Stimulated activated CD8-positive, alpha-beta memory T cell treated with anti-CD3 and anti-CD28 coated beads, Interleukin-4, amount 100 ng/mL, for 24 hours (primary cell): ENCODE results near the gene PISD.
"Not testable (repeated sequence)": the region's sequence is repeated elsewhere in the genome, so short reads cannot be mapped to it uniquely, and the experiment has no call there.

Experiments
- DNase-seq: peaks from one replicate; pipeline ENCODE4 v3.0.0-alpha.2; 2020; ENCODE audit warnings: low read depth

PISD gene

DNA sequence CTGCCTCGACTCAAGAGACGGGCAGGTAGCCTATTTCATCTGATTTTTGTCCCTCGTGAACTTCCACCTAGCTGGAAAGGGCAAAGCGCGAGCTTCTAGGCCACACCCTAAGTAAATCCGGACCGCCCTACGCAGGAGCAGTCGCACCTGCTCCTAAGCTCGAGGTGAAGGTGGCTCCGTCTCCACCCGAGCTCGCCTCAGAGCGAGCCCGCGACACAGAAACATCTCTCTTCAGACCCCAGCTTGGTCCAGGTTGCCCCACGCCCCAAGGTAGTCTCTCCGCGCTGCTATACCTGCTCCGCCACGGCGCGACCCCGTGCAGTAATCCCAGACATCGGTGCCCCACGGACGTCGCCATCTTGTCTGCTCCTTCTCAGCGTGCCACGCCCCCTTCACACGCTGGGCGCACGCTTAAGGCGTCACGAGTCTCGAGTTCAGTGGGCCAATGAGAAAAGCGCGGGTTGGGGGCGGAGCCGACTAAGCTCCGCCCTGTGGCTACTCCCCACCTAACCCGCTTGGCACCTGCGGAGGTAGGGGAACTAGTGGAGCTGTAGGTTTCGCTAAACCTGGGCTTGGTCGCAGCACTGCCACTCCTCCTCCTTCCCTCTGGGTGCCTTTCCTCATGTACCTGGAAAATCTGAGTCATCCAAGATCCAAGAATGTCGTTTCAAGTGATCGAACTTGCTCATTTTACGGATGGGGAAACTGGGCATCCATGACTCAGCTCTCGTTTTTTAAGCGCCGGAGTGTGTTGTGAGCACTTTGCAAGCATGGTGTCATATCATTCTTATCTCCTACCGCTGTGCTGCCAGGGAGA, at the start of gene PISD:
Gene PISD (minus strand): TSS at position 365 of the 817 bp plus-strand sequence. CDS start 7 bp downstream, at position 358.
- DNase-seq: peak; percentile 94

DNA sequence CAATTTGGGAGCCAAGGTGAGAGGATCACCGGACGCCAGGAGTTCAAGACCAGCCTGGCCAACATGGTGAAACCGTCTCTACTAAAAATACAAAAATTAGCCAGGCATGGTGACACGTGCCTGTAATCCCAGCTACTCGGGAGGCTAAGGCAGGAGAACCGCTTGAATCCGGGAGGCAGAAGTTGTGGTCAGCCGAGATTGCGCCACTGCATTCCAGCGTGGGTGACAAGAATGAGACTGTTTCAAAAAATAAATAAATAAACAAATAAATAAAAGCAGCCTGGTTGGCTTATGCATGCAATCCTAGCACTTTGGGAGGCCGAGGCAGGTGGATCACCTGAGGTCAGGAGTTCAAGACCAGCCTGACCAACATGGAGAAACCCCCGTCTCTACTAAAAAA, 49.2 kb upstream of the PISD start:
- DNase-seq: not testable (repeated sequence)

- DNase-seq: no peak
Measured at GRCh38 chr22:31707519-31707918, 45.5 kb upstream of the PISD start.

DNA sequence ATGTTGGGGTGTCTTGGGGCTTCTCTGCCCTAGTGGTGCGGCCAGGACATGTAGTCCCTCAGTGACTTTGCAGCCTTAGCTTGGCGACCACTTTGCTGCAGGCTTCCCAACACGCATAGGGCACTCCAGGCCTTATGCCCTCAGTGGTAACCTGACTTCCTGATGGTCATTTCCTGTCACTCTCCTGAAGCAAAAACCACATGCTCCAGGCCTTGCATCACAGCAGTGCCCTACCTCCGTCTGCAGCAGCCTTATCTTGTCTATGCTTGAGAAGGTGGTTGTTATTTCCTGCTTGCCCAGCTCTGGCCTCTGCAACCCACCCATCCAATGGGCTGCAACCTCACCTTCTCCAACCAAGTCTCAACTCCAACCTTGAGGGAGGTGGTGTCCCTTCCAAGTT, 33.4 kb upstream of the PISD start:
- DNase-seq: no peak

DNA sequence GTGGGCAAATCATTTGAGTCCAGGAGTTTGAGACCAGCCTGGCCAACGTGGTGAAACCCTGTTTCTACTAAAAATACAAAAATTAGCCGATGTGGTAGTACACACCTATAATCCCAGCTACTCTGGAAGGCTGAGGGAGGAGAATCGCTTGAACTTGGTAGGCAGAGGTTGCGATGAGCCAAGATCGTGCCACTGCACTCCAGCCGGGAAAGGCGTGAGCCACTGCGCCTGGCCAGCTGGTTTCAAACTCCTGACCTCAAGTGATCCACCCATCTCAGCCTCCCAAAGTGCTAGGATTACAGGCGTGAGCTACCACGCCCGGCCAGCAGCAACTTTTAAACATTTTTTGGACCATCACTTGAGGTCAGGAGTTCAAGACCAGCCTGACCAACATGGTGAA, 32.0 kb upstream of the PISD start:
- not testable (repeated sequence) for DNase-seq

DNA sequence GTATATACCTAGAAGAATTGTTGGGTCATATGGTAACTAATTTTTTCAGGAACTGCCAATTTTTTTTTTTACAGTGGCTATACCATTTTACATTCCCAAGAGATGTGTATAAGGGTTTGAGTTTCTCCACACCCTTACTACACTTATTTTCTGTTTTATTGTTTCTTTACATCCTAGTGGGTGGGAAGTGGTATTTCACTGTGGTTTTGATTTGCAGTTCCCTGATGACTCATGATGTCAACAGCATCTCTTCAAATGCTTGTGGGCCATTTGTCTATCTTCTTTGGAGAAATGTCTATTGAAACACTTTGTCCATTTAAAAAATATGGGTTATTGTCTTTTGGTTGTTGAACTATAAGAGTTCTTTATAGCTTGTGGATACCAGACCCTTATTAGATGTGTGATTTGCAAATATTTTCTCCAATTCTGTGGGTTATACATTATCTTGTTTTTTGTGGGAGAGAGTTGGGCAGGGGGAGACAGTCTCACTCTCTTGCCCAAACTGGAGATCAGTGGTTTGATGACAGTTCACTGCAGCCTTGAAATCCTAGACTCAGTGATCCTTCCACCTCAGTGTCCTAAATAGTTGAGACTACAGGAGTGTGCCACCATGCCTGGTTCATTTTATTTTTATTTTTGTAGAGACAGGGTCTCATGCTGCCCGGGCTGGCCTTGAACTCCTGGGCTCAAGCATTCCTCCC, 30.3 kb upstream of the PISD start:
- no peak for DNase-seq

DNA sequence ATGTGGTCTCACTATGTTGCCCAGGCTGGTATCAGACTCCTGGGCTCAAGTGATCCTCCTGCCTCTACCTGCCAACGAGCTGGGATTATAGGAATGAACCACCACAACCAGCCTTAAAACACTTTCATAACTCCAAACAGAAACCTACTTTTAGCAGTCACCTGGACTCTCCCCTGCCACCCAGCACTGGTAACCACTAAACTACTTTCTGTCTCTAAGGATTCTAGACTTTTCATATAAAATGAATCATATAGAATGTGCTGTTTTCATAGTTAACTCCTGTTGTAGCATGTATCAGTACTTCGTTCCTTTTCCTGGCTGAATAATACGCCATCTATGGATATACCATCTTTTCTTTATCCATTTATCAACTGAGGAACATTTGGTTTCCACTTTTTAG, 29.4 kb upstream of the PISD start:
- no peak for DNase-seq

DNA sequence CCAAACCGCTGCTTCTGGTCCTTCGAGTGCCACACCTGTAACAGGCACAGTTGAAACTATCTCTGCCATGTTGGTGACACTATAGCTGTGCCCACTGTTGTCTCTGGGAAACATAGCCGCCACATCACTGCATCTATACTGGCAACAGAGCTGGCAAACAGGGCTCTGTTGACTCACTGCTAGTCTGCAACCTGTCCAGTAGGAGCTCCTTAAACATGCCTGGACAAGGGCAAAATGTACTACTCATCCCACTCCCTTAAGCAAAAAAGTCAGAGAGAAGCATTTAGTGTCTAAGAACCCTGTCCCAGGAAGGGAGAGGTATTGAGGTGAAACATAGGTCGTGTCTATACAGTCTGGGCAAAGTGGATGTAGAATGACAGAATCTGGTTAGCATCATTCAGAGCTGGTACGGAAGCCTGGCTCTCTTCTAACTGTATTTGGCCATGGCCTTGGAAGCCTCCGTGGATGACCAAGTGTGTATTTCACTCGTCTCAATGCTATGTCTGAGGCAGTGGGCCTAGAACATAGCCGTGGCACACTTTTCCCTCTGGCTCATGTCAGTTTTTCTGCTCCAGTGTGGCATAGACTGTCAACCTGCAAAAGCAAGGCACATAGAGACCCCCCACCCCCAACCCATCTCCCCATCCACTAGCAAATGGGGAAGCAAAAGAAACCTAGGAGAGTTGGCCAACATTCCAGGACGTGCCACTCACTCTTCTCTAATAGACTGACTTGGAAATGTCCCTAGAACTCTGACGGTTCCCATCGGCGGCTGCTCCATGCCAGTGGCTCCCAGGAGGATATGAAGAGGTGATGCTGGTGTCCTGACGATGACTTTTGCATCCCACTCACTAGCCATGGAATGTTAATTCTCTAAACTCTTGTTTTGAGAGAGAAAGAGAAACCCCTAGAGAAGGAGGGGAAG, 21.4 kb upstream of the PISD start:
- no peak for DNase-seq

DNA sequence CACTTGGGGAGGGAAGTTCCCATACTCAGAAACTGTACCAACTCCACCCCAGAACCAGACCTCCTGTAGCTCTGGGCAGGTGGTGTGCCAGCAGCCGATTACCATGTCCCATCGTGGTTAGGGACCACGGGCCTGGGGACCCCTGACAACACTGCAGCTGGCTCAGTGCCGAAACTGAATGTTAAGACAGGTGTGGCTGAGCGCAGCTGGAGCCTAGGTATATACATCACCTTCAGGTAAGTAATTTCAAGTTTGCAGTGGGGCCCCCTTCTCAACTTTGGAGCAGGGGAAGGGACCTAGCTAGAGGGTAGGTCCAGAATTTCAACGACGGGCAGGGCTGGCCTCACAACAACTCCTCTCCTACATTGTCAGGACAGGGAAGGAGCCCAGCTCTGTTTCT, 20.7 kb upstream of the PISD start:
- DNase-seq: no peak

DNA sequence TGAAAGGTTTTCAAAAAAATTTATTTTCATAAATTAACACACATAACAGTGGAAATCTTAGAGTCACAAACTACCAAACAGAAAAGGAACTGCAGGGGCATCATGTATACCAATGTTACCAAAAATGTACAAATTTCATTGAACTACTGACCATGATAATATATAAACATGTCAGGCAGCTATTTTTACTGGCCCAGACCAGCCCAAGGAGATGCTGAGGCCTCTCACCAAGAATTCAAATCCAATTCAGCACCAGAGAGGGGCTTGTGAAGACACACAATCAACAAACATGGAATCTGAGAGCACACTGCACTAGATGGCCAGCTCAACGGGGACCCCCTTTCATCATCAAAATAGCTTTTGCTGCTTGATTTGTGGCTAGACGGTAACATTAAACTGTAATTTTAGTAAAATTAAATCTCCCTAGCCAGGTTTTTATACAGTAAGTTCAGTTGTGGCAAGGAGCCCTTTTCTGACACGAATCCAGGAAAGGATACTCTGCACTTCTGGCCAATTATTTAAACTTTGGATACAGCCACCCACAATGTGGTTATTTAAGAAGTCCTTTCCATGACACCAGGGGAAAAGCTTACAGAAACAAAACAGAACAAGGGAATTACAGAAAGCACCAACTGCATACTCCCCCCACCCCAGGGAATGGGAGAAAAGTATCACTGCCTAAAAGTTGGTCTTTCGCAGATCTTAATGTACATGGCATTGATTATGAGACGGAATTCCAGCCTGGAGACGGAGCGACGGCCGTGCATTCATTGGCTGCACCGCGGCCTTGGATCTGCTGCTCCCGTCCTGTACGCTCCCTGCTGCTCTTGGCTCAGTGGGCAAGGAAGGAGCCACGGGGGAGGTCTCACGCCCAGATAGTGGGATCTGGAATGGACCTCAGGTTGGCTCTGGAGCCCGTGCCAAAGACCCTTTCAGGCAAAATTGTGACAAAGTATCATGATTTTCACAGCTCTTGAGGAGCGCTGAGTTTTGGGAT, 19.6 kb upstream of the PISD start:
- no peak for DNase-seq

DNA sequence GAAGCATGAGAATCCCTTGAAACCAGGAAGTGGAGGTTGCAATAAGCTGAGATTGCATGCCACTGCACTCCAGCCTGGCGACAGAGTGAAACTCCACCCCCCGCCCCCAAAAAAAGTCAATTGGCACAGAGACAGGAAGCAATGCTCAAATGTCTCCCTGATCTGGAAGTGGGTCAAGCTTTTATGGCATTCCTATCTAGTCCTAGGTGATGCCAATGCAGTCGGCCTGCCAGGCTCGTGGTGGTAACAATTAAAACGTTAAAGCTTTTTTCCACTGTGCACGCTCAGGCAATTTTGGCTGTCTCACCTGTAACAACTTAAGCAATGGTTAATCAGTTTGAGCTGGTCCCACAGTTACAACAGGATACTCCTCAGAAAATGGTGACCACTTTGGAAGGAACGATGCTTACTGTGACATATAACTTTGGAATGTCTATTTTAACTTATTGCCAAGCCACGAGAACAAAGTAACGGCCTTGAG, 18.9 kb upstream of the PISD start:
- no peak for DNase-seq

- no peak for DNase-seq
Measured at GRCh38 chr22:31678748-31679147, 16.7 kb upstream of the PISD start.

DNA sequence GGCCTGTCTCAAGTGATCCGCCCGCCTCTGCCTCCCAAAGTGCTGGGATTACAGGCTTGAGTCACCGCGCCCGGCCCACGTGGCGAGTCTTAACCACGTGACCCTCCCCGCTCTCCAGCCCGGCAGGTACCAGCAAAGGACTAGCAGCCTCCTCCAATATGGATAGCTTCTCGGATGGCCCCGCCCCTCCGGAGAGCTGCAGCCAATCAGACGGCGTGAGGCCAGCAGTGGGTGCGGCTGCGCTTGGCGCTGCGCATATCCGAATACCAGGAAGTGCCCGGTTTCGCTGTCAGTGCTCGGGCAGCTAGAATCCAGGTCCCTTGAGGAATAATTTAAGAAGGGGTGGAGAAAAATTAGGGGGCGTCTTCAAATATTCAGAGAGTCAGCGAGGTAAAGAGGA, 14.7 kb upstream of the PISD start:
- peak; percentile 87 for DNase-seq

- DNase-seq: not testable (repeated sequence)
Measured at GRCh38 chr22:31674219-31674618, 12.2 kb upstream of the PISD start.

GRCh38 chr22:31668849-31669248, 6.8 kb upstream of the PISD start:
- not testable (repeated sequence) for DNase-seq

DNA sequence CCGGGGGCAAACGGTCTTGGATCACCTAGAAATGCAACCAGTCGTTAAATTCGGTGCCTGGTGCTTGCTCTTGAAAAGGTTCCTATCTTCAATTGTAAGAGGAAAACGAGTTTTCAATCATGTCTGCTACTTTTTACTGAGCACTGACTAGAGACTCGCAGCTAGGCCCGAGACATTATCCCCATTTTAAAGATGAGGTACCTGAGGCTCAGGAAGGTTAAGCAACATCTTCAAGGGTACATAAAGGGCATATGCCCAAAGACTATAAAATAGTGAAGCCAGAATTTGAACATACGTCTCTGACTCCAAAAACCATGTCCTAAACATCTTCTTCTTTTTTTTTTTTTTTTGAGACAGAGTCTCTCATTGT, 638 bp upstream of the PISD start:
- DNase-seq: no peak

- DNase-seq: not testable (repeated sequence)
Measured at GRCh38 chr22:31660860-31661341, 1.1 kb downstream of the PISD start.

DNA sequence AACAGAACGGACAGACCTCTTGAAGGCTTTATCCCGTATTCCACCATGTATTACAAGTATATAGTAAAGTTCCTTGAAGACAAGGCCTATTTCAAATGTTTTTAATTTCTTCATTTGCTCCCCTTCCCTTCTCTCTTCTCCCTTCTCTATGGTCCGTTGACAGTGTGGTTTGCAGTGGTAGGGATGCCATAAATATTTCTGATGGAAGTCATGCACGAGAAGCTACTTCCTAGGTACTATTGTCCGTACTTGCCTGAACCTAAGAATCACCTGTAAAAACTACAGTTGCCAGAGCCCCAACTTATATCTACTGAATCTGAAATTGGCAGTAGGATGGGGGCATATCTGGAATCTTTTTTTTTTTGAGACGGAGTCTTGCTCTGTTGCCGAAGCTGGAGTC, 2.8 kb downstream of the PISD start:
- no peak for DNase-seq

- no peak for DNase-seq
Measured at GRCh38 chr22:31654408-31654807, 7.6 kb downstream of the PISD start.

DNA sequence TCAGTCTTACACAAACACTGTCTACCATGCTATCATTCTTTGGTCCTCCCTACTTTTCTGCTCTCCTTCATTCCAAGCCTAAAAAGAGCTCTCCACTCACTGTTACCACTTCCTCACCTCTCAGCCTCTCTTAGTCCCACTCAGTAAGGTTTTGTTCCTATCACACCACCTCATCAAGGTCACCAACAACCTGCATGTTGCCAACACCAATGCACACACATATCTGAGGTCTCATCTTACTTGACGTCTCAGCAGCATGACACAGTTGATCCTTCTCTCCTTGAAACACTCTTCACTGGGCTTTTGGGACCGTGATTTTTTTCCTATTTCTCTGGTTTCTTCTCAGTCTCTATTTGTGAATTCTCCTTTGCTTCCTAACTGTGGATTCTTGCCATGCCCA, 8.1 kb downstream of the PISD start:
- no peak for DNase-seq
